ENCODE results near the gene FARP1.

FARP1 gene

GRCh38 chr13:98242403-98242802 is 99.5 kb downstream of the FARP1 start:
- no peaks in the 10 kb centered on the region for H3K9me3 ChIP-seq (ENCODE audit: control insufficient read depth, low read length)
- no peaks in the 10 kb centered on the region for H3K27me3 ChIP-seq (ENCODE audit: control insufficient read depth, insufficient read depth, low read length)
- H3K4me1 ChIP-seq (ENCODE audit: control insufficient read depth, insufficient read depth, low read length): no peaks in the 10 kb centered on the region
- H3K4me3 ChIP-seq (ENCODE audit: low read length): no peak overlapping the region
- H3K9ac ChIP-seq (ENCODE audit: low read length): no peak overlapping the region
- no peaks in the 10 kb centered on the region for H3K36me3 ChIP-seq (ENCODE audit: control insufficient read depth, insufficient read depth, low read length)

GRCh38 chr13:98243929-98244272 is 101.0 kb downstream of the FARP1 start:
- H3K4me3 ChIP-seq (ENCODE audit: low read length): no peak overlapping the region
- no peaks in the 10 kb centered on the region for H3K27me3 ChIP-seq (ENCODE audit: control insufficient read depth, insufficient read depth, low read length)
- H3K9ac ChIP-seq (ENCODE audit: low read length): no peak overlapping the region
- H3K9me3 ChIP-seq (ENCODE audit: control insufficient read depth, low read length): no peaks in the 10 kb centered on the region
- H3K36me3 ChIP-seq (ENCODE audit: control insufficient read depth, insufficient read depth, low read length): no peaks in the 10 kb centered on the region
- no peaks in the 10 kb centered on the region for H3K4me1 ChIP-seq (ENCODE audit: control insufficient read depth, insufficient read depth, low read length)

- Histone ChIP-seq H3K27me3 (ENCODE audit: control insufficient read depth, insufficient read depth, low read length) (no peaks in the 10 kb centered on the region), H3K36me3 (ENCODE audit: control insufficient read depth, insufficient read depth, low read length) (no peaks in the 10 kb centered on the region), H3K9ac (ENCODE audit: low read length) (no peak overlapping the region), H3K4me3 (ENCODE audit: low read length) (no peak overlapping the region), H3K4me1 (ENCODE audit: control insufficient read depth, insufficient read depth, low read length) (no peaks in the 10 kb centered on the region), H3K9me3 (ENCODE audit: control insufficient read depth, low read length) (no peaks in the 10 kb centered on the region)
Observed at GRCh38 chr13:98246538-98247172, 103.8 kb downstream of the FARP1 start.

DNA sequence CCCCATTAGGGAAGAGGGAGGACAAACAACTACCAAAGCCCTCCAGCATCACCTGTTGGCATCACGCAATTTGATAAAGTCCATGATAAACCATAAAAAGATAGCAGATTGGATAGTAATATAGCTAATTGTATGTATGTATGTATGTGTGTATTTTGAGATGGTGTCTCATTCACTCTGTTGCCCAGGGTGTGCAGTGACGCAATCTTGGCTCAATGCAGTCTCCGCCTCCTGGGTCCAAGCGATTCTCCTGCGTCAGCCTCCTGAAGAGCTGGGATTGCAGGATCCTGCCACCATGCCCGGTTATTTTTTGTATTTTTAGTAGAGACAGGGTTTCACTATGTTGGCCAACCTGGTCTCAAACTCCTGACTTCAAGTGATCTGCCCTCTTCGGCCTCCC is 108.8 kb downstream of the FARP1 start:
- Histone ChIP-seq H3K4me3 (ENCODE audit: low read length) (no peak overlapping the region), H3K4me1 (ENCODE audit: control insufficient read depth, insufficient read depth, low read length) (no peaks in the 10 kb centered on the region), H3K36me3 (ENCODE audit: control insufficient read depth, insufficient read depth, low read length) (no peaks in the 10 kb centered on the region), H3K9ac (ENCODE audit: low read length) (no peak overlapping the region), H3K27me3 (ENCODE audit: control insufficient read depth, insufficient read depth, low read length) (no peaks in the 10 kb centered on the region), H3K9me3 (ENCODE audit: control insufficient read depth, low read length) (no peaks in the 10 kb centered on the region)

- Histone ChIP-seq H3K27me3 (ENCODE audit: control insufficient read depth, insufficient read depth, low read length) (no peaks in the 10 kb centered on the region), H3K36me3 (ENCODE audit: control insufficient read depth, insufficient read depth, low read length) (no peaks in the 10 kb centered on the region), H3K4me1 (ENCODE audit: control insufficient read depth, insufficient read depth, low read length) (no peaks in the 10 kb centered on the region), H3K9ac (ENCODE audit: low read length) (no peak overlapping the region), H3K4me3 (ENCODE audit: low read length) (no peak overlapping the region), H3K9me3 (ENCODE audit: control insufficient read depth, low read length) (no peaks in the 10 kb centered on the region)
Observed at GRCh38 chr13:98252931-98253470, 110.1 kb downstream of the FARP1 start.

DNA sequence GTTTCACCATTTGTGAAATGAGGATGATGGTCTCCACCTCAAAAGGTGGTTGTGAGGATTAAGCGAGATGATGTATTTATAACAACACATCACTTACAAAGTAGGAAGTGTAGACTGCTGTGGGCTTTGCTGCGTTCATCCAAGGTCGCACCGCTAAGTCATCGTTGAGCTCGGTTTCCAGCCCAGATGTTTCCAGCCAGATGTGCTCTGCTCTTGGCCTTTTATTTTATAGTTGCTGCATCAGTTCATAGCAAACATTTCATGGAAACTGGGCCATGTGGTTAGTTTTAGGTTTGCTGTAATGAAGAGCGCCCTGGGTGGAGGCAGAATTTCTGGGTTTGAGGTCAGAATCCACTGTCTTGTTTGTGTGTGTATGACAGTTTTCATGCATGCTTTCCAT is 110.6 kb downstream of the FARP1 start:
- H3K36me3 ChIP-seq (ENCODE audit: control insufficient read depth, insufficient read depth, low read length): no peaks in the 10 kb centered on the region
- no peaks in the 10 kb centered on the region for H3K9me3 ChIP-seq (ENCODE audit: control insufficient read depth, low read length)
- no peak overlapping the region for H3K4me3 ChIP-seq (ENCODE audit: low read length)
- H3K4me1 ChIP-seq (ENCODE audit: control insufficient read depth, insufficient read depth, low read length): no peaks in the 10 kb centered on the region
- no peaks in the 10 kb centered on the region for H3K27me3 ChIP-seq (ENCODE audit: control insufficient read depth, insufficient read depth, low read length)
- H3K9ac ChIP-seq (ENCODE audit: low read length): no peak overlapping the region

DNA sequence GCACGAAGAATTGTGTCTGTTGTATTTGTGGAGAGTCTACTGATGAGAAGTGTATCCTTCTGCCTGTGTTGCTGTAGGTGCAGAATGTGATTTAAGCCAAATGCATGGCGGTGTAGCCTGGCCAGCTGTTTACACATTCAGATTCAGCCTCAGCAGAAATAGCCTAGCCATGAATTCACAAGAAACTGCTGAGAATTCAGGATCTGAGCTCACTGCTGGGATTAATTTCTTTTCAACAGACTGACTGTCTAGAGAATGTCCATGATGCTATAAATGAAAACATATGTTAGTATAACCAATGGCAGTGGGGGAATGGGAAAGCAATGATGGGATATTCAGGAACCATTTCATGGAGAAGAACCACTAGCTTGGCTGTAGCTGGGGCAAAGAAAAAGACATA is 111.6 kb downstream of the FARP1 start:
- Histone ChIP-seq H3K36me3 (ENCODE audit: control insufficient read depth, insufficient read depth, low read length) (no peaks in the 10 kb centered on the region), H3K27me3 (ENCODE audit: control insufficient read depth, insufficient read depth, low read length) (no peaks in the 10 kb centered on the region), H3K9ac (ENCODE audit: low read length) (no peak overlapping the region), H3K4me3 (ENCODE audit: low read length) (no peak overlapping the region), H3K4me1 (ENCODE audit: control insufficient read depth, insufficient read depth, low read length) (no peaks in the 10 kb centered on the region), H3K9me3 (ENCODE audit: control insufficient read depth, low read length) (no peaks in the 10 kb centered on the region)

- no peaks in the 10 kb centered on the region for H3K27me3 ChIP-seq (ENCODE audit: control insufficient read depth, insufficient read depth, low read length)
- H3K4me3 ChIP-seq (ENCODE audit: low read length): no peak overlapping the region
- H3K36me3 ChIP-seq (ENCODE audit: control insufficient read depth, insufficient read depth, low read length): no peaks in the 10 kb centered on the region
- H3K9ac ChIP-seq (ENCODE audit: low read length): no peak overlapping the region
- no peaks in the 10 kb centered on the region for H3K9me3 ChIP-seq (ENCODE audit: control insufficient read depth, low read length)
- no peaks in the 10 kb centered on the region for H3K4me1 ChIP-seq (ENCODE audit: control insufficient read depth, insufficient read depth, low read length)
Observed at GRCh38 chr13:98258226-98258625, 115.3 kb downstream of the FARP1 start.

DNA sequence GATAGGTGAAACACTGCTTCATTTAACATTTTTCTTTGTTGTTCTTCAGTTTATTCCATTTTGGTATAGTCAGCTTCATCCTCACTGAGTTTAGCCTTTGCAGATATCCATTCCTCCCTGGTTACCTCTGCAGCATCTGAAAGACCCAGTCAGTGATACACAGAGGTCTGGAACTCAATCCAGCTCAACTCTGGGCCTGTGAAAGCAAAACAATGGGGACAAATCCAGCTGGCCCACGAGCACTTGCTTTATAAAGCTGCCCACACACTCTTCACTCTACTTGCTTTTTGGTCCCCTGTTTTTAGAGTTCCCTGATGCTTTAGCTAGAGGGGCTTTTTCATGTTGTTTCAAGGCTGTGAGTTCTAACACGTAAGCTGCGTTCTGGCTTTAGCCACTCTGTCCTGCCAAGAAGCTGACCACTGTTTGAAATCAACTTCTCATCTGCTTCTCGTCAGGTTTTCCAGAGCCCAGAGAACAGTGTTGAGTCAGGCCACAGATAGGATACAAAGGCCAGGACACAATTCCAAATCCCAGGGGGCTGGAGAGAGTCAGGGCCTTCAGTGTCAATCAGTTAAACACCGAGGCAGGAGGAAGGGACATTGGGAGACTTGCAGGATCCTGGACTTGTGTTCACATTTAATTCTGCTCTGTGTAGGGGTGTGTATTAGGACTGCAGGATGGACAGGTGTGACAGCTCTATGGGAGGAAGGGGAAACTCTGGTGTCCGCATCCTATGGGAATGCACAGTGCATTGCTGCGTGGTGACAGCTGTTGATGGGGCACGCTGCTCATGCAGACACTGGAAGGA is 117.7 kb downstream of the FARP1 start:
- H3K27me3 ChIP-seq (ENCODE audit: control insufficient read depth, insufficient read depth, low read length): no peaks in the 10 kb centered on the region
- H3K36me3 ChIP-seq (ENCODE audit: control insufficient read depth, insufficient read depth, low read length): no peaks in the 10 kb centered on the region
- H3K4me3 ChIP-seq (ENCODE audit: low read length): no peak overlapping the region
- H3K4me1 ChIP-seq (ENCODE audit: control insufficient read depth, insufficient read depth, low read length): no peaks in the 10 kb centered on the region
- no peak overlapping the region for H3K9ac ChIP-seq (ENCODE audit: low read length)
- no peaks in the 10 kb centered on the region for H3K9me3 ChIP-seq (ENCODE audit: control insufficient read depth, low read length)

- H3K9ac ChIP-seq (ENCODE audit: low read length): no peak overlapping the region
- H3K4me1 ChIP-seq (ENCODE audit: control insufficient read depth, insufficient read depth, low read length): peaks cover 5% of the 10 kb centered on the region
- H3K9me3 ChIP-seq (ENCODE audit: control insufficient read depth, low read length): no peaks in the 10 kb centered on the region
Observed at GRCh38 chr13:98261165-98261702, 118.3 kb downstream of the FARP1 start.

DNA sequence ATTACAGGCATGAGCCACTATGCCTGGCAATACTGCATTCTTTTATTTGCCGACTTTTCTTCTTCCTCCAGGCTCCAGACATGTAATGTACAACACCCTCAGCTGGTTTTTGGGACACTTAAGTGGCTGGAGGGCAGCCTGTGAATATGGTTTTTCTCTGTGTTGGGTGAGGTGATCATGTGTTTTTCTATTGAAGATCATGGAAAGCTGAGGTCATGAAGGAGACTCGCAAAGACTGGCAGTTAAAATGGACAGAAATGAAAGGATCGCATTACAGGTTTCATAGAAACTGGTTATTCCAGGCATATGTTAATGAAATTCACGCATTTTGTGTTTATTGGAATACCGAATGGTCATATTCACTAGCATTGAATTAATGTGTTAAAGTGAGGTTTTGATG is 119.4 kb downstream of the FARP1 start:
- H3K4me3 ChIP-seq (ENCODE audit: low read length): no peak overlapping the region
- H3K9ac ChIP-seq (ENCODE audit: low read length): no peak overlapping the region
- no peaks in the 10 kb centered on the region for H3K27me3 ChIP-seq (ENCODE audit: control insufficient read depth, insufficient read depth, low read length)
- no peaks in the 10 kb centered on the region for H3K9me3 ChIP-seq (ENCODE audit: control insufficient read depth, low read length)
- H3K4me1 ChIP-seq (ENCODE audit: control insufficient read depth, insufficient read depth, low read length): peaks cover 11% of the 10 kb centered on the region
- H3K36me3 ChIP-seq (ENCODE audit: control insufficient read depth, insufficient read depth, low read length): no peaks in the 10 kb centered on the region

More at GRCh38 chr13:98261165-98261702, 118.3 kb downstream of the FARP1 start:
- H3K36me3 ChIP-seq (ENCODE audit: control insufficient read depth, insufficient read depth, low read length): no peaks in the 10 kb centered on the region
- H3K4me3 ChIP-seq (ENCODE audit: low read length): no peak overlapping the region
- no peaks in the 10 kb centered on the region for H3K27me3 ChIP-seq (ENCODE audit: control insufficient read depth, insufficient read depth, low read length)

DNA sequence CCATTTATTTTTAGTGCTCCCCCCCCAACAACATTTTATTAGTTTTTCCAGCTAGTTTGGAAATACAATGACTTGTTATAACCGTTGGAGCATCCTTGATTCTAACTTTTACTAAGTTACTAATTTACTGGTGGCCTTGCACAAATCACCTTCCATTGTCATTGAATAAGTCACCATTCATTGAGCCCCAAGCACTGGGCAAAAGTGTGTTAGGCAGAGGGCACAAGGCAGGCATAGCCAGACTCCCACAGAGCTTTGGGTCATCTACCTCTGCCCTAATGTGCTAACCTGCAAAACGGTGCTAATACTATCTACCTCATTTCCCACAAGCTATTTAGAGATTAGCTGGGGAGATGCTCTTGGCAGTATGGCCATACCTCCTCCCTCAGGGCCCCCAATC is 120.9 kb downstream of the FARP1 start:
- no peaks in the 10 kb centered on the region for H3K36me3 ChIP-seq (ENCODE audit: control insufficient read depth, insufficient read depth, low read length)
- H3K9me3 ChIP-seq (ENCODE audit: control insufficient read depth, low read length): no peaks in the 10 kb centered on the region
- no peaks in the 10 kb centered on the region for H3K27me3 ChIP-seq (ENCODE audit: control insufficient read depth, insufficient read depth, low read length)
- no peak overlapping the region for H3K4me3 ChIP-seq (ENCODE audit: low read length)
- no peak overlapping the region for H3K9ac ChIP-seq (ENCODE audit: low read length)
- peaks cover 17% of the 10 kb centered on the region for H3K4me1 ChIP-seq (ENCODE audit: control insufficient read depth, insufficient read depth, low read length)

Measured in mucosa of stomach (tissue), 1 donor.